Adipocyte (in vitro differentiated cells): ENCODE data around the gene AQP1.
A peak's percentile ranks its signal among the peaks of the same experiment; 100 is the strongest.

ENCODE experiments used
- DNase-seq: peaks from one replicate; pipeline ENCODE4 v3.0.0-alpha.2; 2015; ENCODE audit warnings: low read depth
- H3K27me3 ChIP-seq: replicated peaks from 2 replicates; pipeline ENCODE4 v1.7.0; 2013; ENCODE audit warnings: mild to moderate bottlenecking, low read length, moderate library complexity; ENCODE audit not compliant: control insufficient read depth, insufficient read depth
- H3K36me3 ChIP-seq: 2 replicates; pipeline ENCODE4 v1.7.0; 2013; ENCODE audit warnings: low read length, mild to moderate bottlenecking, moderate library complexity; ENCODE audit not compliant: control insufficient read depth, insufficient read depth, severe bottlenecking
- H3K4me1 ChIP-seq: 2 replicates; pipeline ENCODE4 v1.7.0; 2013; ENCODE audit warnings: mild to moderate bottlenecking, low read length, moderate library complexity; ENCODE audit not compliant: control insufficient read depth, insufficient read depth
- H3K4me3 ChIP-seq: 2 replicates; pipeline ENCODE4 v1.7.0; 2013; ENCODE audit warnings: mild to moderate bottlenecking, low read length, moderate library complexity
- H3K9ac ChIP-seq: 2 replicates; pipeline ENCODE4 v1.7.0; 2013; ENCODE audit warnings: mild to moderate bottlenecking, low read length, moderate library complexity
- H3K9me3 ChIP-seq: 2 replicates; pipeline ENCODE4 v1.7.0; 2013; ENCODE audit warnings: mild to moderate bottlenecking, low read length, moderate library complexity; ENCODE audit not compliant: control insufficient read depth

The AQP1 gene

DNA sequence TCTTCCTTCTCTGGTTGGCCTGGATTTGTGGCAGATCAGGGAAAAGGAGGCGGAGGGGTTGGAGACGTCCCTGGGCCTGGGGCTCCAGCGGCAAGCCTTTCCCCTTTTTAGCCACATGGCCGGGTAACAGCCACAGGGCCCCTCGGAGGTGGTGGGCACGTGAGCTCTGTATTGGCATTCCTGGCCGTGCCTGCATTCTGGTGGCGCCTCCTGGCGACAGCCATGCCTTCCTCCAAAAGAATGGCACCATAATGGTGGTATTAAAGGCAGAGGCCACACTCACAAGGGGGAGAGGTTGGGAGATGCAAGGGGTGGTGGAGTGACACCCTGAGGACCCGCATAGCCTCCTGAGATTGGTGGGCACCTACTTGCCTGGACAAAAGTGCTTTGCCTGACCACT is 3.0 kb upstream of the AQP1 start:
- Histone ChIP-seq H3K9ac (no peak overlapping the region), H3K27me3 (no peaks in the 10 kb centered on the region), H3K4me1 (peaks cover 40% of the 10 kb centered on the region), H3K9me3 (no peaks in the 10 kb centered on the region), H3K36me3 (no peaks in the 10 kb centered on the region), H3K4me3 (no peak overlapping the region)
- no peak for DNase-seq

DNA sequence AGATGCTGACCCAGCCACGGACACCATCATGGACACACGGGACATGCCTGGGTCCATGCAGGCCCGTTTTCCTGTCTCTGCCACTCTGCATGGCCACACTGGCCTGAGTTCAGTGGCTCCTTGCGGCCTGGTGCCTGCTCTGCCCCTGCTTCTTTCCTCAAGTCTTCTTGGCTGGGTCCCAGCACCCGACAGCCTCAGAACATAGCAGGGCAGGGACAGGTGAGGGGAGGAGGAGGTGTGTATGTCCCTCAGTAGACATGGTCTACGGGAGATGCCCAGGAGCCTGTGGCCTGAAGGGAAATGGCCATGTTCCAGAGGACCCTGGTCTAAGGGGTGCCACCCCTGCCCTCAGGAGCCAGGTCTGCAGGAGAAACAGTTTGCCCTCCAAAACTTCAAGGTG is 2.2 kb upstream of the AQP1 start:
- no peak overlapping the region for H3K9ac ChIP-seq
- H3K27me3 ChIP-seq, result no peaks in the 10 kb centered on the region
- H3K4me1 ChIP-seq, result peaks cover 45% of the 10 kb centered on the region
- H3K4me3 ChIP-seq, result no peak overlapping the region
- no peaks in the 10 kb centered on the region for H3K36me3 ChIP-seq
- no peaks in the 10 kb centered on the region for H3K9me3 ChIP-seq
- DNase-seq, result no peak

DNA sequence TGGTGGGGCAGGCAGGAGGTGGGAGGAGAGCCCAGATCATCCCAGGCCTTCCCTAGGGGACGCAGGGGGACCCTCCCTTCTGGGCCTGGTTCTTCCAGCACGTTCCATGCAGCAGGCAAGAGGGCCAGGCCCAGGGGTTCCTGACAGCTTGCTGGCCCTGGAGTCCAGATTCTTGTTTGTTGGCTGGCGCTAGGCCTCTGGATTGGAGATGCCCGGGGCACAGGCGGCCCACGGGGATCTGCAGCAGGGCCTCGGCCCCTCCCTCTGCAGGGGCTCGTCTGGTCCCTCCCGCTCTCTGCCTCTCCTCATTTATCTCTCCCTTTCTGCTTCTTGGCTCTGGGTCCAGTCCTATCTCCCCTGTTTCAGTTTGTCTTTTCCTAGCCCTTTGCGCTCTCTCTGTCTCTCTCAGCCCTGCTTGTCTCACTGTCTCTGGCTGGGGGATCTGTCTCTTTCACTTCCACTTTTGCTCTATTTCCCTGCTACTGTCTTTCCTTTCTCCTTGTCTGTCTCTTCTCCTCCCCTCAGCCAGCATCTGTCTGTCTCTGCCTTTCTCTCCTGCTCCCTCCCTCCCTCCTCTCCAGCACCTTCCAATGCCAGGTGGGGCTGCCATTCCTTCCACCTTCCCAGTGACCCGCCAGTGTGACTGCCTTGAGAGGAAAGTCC is 1.1 kb upstream of the AQP1 start:
- H3K9me3 ChIP-seq, result no peaks in the 10 kb centered on the region
- H3K4me3 ChIP-seq, result no peak overlapping the region
- H3K9ac ChIP-seq, result peak overlapping the region; percentile 32
- no peaks in the 10 kb centered on the region for H3K27me3 ChIP-seq
- no peak for DNase-seq
- peaks cover 48% of the 10 kb centered on the region for H3K4me1 ChIP-seq
- H3K36me3 ChIP-seq, result no peaks in the 10 kb centered on the region

DNA sequence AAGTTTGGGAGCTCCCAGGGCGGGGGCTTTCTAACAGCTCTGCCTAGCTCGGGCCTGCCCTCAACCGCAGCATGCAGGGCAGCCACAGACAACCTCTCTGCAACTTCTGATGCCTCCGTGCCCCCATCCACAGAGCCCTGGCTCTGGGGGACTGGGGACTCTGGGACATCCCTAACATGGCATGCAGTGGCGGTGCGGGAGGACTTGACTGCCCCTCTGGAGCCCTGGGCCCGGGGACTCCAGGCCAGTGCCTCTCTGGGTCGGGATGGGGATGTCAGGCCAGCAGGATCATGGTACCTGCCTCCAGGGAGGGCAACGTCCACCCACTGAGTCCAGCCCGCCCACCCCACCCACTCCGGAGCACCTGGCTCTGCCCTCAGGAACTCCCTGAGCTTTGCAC is 520 bp upstream of the AQP1 start:
- Histone ChIP-seq H3K9me3 (no peaks in the 10 kb centered on the region), H3K36me3 (no peaks in the 10 kb centered on the region), H3K9ac (peak overlapping the region; percentile 32), H3K27me3 (no peaks in the 10 kb centered on the region), H3K4me1 (peaks cover 43% of the 10 kb centered on the region), H3K4me3 (no peak overlapping the region)
- DNase-seq, result no peak

DNA sequence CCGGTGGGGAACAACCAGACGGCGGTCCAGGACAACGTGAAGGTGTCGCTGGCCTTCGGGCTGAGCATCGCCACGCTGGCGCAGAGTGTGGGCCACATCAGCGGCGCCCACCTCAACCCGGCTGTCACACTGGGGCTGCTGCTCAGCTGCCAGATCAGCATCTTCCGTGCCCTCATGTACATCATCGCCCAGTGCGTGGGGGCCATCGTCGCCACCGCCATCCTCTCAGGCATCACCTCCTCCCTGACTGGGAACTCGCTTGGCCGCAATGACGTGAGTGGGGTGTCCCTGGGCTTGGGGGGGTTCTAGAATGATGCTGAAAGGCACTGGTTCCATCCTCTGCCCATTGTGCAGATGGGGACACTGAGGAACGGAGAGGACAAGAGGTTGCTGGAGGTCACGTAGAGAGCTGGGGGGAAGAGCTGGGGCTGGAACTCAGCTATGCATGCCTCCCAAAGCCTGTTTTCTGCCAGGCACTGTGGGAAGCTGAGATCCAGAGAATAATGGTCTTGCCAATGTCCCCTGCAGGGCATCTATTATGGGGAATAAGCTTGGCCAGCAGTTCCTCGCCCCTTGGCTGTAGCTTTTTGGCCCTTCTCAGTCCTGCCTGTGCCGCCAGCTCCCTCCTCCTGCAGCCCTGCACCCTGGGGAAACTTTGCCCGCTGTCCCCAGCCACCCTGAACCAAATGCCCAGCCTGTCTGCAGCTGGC is 523 bp downstream of the AQP1 start:
- H3K36me3 ChIP-seq, result no peaks in the 10 kb centered on the region
- H3K9me3 ChIP-seq, result no peaks in the 10 kb centered on the region
- no peak for DNase-seq
- H3K4me3 ChIP-seq, result peak overlapping the region; percentile 58
- no peaks in the 10 kb centered on the region for H3K27me3 ChIP-seq
- peak overlapping the region; percentile 39 for H3K9ac ChIP-seq
- H3K4me1 ChIP-seq, result peaks cover 33% of the 10 kb centered on the region

DNA sequence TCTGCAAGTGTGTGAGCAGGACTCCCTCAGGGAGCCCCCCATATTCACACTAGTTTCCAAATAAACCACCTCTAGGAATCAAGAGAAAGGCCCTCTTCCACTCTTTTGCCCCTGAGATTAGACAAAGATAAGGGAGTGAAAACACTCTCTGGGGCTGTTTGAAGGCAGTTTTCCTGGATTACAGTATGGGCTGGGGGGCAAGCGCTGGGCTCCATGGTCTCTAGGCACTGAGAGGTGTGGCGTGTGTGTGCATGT is 1.0 kb downstream of the AQP1 start:
- Histone ChIP-seq H3K4me1 (peaks cover 28% of the 10 kb centered on the region), H3K9me3 (no peaks in the 10 kb centered on the region), H3K36me3 (no peaks in the 10 kb centered on the region), H3K9ac (peak overlapping the region; percentile 39), H3K4me3 (peak overlapping the region; percentile 58), H3K27me3 (no peaks in the 10 kb centered on the region)
- DNase-seq, result no peak

DNA sequence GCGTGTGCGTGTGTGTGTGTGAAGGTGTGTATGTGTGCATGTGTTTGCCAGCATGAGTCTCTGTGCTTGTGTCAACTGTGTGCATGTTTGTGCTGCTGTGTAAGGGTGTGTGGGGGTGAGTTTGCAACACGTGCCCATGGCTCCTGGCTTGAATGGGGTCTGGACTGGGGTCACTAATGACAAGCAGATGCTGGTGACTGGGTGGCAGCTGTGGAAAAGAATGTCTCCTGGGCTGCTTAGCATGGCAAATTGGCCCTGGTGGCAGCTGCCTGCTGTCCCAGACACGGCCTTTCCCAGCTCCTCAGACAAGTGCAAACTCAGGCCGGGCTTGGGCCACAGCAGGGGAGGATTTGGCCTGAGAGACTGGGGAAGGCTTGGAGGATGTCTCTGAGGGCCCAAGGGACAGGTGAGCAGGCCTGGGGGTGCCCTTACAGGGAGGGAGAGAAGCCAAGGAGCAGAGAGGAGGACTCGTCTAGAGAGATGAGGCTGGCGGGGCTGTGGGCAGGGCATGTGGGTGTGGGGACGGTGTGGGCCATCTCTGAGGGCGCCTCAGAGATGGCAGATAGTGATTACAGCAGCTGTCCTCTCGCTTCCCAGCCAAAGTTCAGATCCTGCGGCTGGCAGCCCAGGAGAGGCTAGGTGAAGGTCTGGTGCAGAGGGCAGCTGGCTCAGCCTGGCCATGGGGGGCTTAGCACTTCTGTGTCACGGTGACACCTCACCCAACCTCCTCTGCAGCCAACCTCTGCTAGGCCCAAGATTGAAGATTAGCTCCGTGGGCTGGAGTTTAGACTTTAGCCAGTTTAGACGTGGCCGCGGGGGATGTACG is 1.5 kb downstream of the AQP1 start:
- Histone ChIP-seq H3K9ac (peak overlapping the region; percentile 39), H3K9me3 (no peaks in the 10 kb centered on the region), H3K27me3 (no peaks in the 10 kb centered on the region), H3K4me1 (peaks cover 24% of the 10 kb centered on the region), H3K36me3 (no peaks in the 10 kb centered on the region), H3K4me3 (peak overlapping the region; percentile 58)
- no peak for DNase-seq

DNA sequence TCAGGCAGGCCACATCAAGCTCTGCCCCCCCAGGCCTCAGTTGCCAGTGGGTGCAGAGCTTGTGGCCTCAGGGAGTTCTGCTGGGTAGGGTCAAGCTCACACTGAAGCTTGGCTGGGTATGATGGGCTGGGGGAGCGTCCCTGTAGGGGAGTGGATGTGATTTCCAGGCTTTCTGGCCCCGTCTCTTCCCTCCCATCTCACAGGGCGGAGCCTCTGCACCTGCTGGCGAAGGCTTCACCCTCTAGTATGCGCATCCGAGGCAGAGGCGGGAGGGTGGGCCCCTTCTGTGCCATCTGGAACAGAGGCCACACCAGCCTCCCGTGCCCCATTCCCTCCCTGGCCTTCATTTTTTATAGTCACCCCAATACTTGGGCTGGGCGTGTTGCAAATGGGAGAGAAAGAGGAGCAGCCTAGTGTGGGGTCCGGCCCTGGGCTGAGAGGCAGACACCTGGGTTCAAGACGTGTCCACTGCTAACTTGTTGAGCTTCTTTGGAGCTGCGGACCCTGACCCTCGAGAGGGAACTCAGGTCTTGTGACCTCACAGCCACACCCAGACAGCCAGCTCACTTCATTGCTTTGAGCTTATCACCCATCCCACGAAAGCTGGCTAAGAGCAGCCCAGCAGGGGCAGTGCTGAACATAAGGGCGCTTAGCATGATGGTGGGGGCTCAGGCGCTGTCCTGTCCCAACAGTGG is 2.3 kb downstream of the AQP1 start:
- no peaks in the 10 kb centered on the region for H3K9me3 ChIP-seq
- H3K9ac ChIP-seq, result no peak overlapping the region
- H3K27me3 ChIP-seq, result no peaks in the 10 kb centered on the region
- H3K4me1 ChIP-seq, result peaks cover 24% of the 10 kb centered on the region
- peak overlapping the region; percentile 58 for H3K4me3 ChIP-seq
- H3K36me3 ChIP-seq, result no peaks in the 10 kb centered on the region
- DNase-seq, result no peak

DNA sequence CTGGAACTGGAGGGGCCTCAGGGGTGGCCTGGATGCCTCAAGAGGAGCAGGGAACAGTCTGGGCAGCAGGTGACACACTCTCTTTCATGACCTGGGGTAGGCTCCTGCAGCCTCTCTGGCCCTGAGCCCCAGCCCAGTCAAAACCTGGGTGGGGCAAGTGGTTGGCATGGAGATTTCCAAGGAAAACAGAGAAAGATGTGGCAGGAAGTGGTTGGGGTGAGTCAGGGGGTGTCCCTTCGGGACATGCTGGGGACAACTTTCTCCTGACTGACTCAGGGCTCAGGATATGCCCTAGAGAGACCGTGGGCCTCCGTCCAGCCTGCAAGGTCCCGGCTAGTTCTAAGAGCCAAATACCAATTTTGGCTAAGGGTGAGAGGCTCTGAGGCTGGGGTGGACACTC is 2.9 kb downstream of the AQP1 start:
- Histone ChIP-seq H3K36me3 (no peaks in the 10 kb centered on the region), H3K4me3 (no peak overlapping the region), H3K9ac (peak overlapping the region; percentile 65), H3K9me3 (no peaks in the 10 kb centered on the region), H3K27me3 (no peaks in the 10 kb centered on the region), H3K4me1 (peaks cover 24% of the 10 kb centered on the region)
- DNase-seq, result peak; percentile 30

DNA sequence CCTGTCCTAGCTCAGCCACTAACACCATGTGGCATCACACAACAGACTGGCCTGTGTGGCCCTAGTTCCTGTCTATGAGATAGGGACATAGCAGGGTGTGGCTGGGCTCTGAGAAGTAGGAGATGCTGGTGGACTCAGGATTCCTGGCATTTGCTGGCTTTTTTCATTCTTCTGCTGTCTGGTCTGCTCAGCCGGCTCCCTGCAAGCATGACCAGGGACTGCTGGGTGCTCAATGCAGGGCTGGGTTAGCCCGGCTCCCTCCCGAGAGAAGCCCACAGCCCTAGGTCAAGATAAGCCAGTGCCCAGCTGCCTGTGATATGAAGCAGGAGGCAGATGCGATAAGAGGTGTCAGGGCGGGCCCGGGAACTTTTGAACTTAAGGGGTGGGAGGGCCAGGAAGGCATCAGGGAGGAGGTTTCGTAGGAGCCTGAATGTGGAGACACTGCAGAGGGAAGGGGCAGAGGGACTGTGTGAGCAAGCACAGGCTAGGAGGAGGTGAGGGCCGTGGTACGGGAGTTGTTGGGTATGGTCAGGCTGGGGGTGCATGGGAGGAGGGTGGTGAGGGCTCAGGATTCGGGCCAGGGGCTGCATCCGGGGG is 3.5 kb downstream of the AQP1 start:
- H3K4me3 ChIP-seq, result no peak overlapping the region
- H3K4me1 ChIP-seq, result peaks cover 25% of the 10 kb centered on the region
- DNase-seq, result peak; percentile 25
- H3K9me3 ChIP-seq, result no peaks in the 10 kb centered on the region
- no peaks in the 10 kb centered on the region for H3K36me3 ChIP-seq
- H3K27me3 ChIP-seq, result no peaks in the 10 kb centered on the region
- peak overlapping the region; percentile 65 for H3K9ac ChIP-seq

DNA sequence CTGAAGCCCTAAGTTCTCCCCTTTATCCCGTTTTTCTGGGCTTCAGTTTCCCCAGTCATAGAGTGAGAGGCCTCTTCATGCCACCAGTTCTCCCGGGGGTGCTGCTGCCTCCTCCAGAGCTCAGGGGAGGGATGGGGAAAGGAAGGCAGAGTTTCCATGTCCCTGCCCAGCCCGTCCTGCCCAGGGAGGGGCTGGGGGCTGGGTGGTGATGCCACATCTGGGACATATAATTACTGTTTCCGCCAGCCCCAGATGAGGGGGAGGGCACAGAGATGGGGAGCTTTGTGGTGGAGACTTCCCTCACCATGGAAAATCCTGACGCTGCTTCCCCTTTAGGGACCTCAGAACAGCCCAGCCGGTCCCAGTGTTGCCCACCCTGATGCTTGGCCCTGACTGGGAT is 4.1 kb downstream of the AQP1 start:
- peaks cover 26% of the 10 kb centered on the region for H3K4me1 ChIP-seq
- no peak overlapping the region for H3K4me3 ChIP-seq
- H3K9me3 ChIP-seq, result no peaks in the 10 kb centered on the region
- no peak for DNase-seq
- H3K27me3 ChIP-seq, result no peaks in the 10 kb centered on the region
- peak overlapping the region; percentile 65 for H3K9ac ChIP-seq
- no peaks in the 10 kb centered on the region for H3K36me3 ChIP-seq
